ENCODE data around the gene GABBR2. TPM values are rescaled to one million over a fixed set of nuclear protein-coding genes. Genes with fewer than 3 reads are reported as not detected.

Gene GABBR2
- total and polyA plus RNA-seq, 2 experiments from 2014 or later: 0.89 to 1.3 TPM

- ATAC-seq (no peak), DNase-seq (ENCODE audit: low spot score) (no peak)
- no peak overlapping the region for H3K27ac Mint-ChIP-seq
- Histone ChIP-seq H3K36me3 (ENCODE audit: insufficient read depth) (no peaks in the 10 kb centered on the region), H3F3A (replicated peaks; ENCODE audit: low read depth) (no peaks in the 10 kb centered on the region), H3K27ac (ENCODE audit: low read depth) (no peak overlapping the region), H3K79me2 (replicated peaks; ENCODE audit: insufficient read depth) (no peaks in the 10 kb centered on the region), H3K4me2 (no peak overlapping the region), H4K20me1 (replicated peaks; ENCODE audit: insufficient read depth) (no peaks in the 10 kb centered on the region), H3K4me3 (no peak overlapping the region), H3K4me1 (ENCODE audit: insufficient read depth) (no peaks in the 10 kb centered on the region), H3K27me3 (ENCODE audit: insufficient read depth) (no peaks in the 10 kb centered on the region), H3K9me2 (ENCODE audit: insufficient read depth) (no peaks in the 10 kb centered on the region), H2AFZ (no peak overlapping the region)
- no peaks in the 10 kb centered on the region for H3K9me3 Mint-ChIP-seq
- H3K36me3 Mint-ChIP-seq (ENCODE audit: low read depth): no peaks in the 10 kb centered on the region
- H3K4me1 Mint-ChIP-seq: no peaks in the 10 kb centered on the region
- no peak for TF ChIP-seq CREB1 (CRISPR knock-in tag; IDR thresholded peaks at IDR 0.05; ENCODE audit: low read depth)
- no peak for TF ChIP-seq ZNF331 (CRISPR knock-in tag; IDR thresholded peaks at IDR 0.05; ENCODE audit: low read depth)
- no peak for TF ChIP-seq EZH2phosphoT487 (IDR thresholded peaks at IDR 0.05; ENCODE audit: unreplicated experiment)
- TF ChIP-seq REST (IDR thresholded peaks at IDR 0.05; ENCODE audit: unreplicated experiment): no peak
- no peak for TF ChIP-seq ZNF114 (CRISPR knock-in tag; IDR thresholded peaks at IDR 0.05)
- no peak for TF ChIP-seq ZNF462 (CRISPR knock-in tag; IDR thresholded peaks at IDR 0.05)
- TF ChIP-seq NANOG (IDR thresholded peaks at IDR 0.05; ENCODE audit: borderline replicate concordance): no peak
- TF ChIP-seq ETS1 (IDR thresholded peaks at IDR 0.05): no peak
- TF ChIP-seq STAT1 (IDR thresholded peaks at IDR 0.05; ENCODE audit: unreplicated experiment): no peak
- H3K4me3 Mint-ChIP-seq: no peak overlapping the region
- H3K27me3 Mint-ChIP-seq (ENCODE audit: insufficient read depth, low read depth, poor library complexity): no peaks in the 10 kb centered on the region
Measured at GRCh38 chr9:98530275-98530674, 178.5 kb downstream of the GABBR2 start.

Measured in GM23338 (cell line).